ENCODE results near the gene YIPF3. TPM values are rescaled to one million over a fixed set of nuclear protein-coding genes. Genes with fewer than 3 reads are reported as not detected.
A peak's percentile ranks its signal among the peaks of the same experiment; 100 is the strongest.
"Not testable (repeated sequence)": the region's sequence is repeated elsewhere in the genome, so short reads cannot be mapped to it uniquely, and the experiment has no call there.

The YIPF3 gene
- total RNA-seq (ENCODE audit: low replicate concordance) = 122 and 135 TPM in 2 replicates
- long read RNA-seq, transcript YIPF3-202 (9 exons, 1,576 nt) = major isoform, 276 of 314 reads
- long read RNA-seq, partial matches to known transcripts = 10 of 314 reads
- long read RNA-seq, other reads (novel, unspliced or antisense) = 26 of 314 reads

GRCh38 chr6:43516697-43517504 lies at the start of gene YIPF3, which contains the start of gene POLR1C:
Gene YIPF3 (minus strand): TSS chr6:43516926. CDS start chr6:43516807, 119 bp downstream.
Gene POLR1C (plus strand): TSS chr6:43517089. CDS start chr6:43517110, 21 bp downstream.
- Mint-ChIP-seq H3K36me3 (peaks cover 28% of the 10 kb centered on the region), H3K27ac (no peak within 1 kb of the TSS), H3K4me3 (no peak within 1 kb of the TSS), H3K27me3 (no peaks in the 10 kb centered on the region), H3K4me1 (ENCODE audit: unreplicated experiment) (peaks cover 7% of the 10 kb centered on the region), H3K9me3 (no peaks in the 10 kb centered on the region)
- DNase-seq (ENCODE audit: extremely low spot score, unreplicated experiment) = peak; percentile 96
- TF ChIP-seq, protein P1, sequence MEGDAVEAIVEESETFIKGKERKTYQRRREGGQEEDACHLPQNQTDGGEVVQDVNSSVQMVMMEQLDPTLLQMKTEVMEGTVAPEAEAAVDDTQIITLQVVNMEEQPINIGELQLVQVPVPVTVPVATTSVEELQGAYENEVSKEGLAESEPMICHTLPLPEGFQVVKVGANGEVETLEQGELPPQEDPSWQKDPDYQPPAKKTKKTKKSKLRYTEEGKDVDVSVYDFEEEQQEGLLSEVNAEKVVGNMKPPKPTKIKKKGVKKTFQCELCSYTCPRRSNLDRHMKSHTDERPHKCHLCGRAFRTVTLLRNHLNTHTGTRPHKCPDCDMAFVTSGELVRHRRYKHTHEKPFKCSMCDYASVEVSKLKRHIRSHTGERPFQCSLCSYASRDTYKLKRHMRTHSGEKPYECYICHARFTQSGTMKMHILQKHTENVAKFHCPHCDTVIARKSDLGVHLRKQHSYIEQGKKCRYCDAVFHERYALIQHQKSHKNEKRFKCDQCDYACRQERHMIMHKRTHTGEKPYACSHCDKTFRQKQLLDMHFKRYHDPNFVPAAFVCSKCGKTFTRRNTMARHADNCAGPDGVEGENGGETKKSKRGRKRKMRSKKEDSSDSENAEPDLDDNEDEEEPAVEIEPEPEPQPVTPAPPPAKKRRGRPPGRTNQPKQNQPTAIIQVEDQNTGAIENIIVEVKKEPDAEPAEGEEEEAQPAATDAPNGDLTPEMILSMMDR (conservative IDR thresholded peaks at IDR 0.05) = no peak

DNA sequence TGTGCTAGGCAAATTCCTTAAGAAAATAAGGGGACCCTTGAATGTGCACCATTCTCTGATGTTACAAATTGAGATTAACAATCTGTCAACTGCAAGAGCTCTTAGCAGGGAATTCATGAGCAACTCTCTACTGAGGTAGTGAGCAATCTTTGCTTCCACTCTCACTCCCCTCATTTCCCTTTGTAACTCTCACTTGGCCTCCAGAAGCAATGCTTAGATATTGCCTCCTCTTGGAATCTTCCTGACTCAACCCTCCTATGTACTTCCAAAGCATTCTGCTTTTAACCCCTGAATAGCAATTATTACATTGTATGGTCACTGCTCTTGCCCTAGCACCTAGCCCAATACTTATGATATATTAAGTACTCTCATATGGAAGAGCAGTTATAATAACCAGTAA lies 42.6 kb upstream of the YIPF3 start:
- DNase-seq (ENCODE audit: extremely low spot score, unreplicated experiment) = no peak
- Mint-ChIP-seq H3K4me3 (no peak overlapping the region), H3K27me3 (no peaks in the 10 kb centered on the region), H3K9me3 (no peaks in the 10 kb centered on the region), H3K27ac (no peak overlapping the region), H3K36me3 (peaks cover 19% of the 10 kb centered on the region), H3K4me1 (ENCODE audit: unreplicated experiment) (no peaks in the 10 kb centered on the region)
- TF ChIP-seq, protein P1 (conservative IDR thresholded peaks at IDR 0.05) = no peak

GRCh38 chr6:43557620-43558019 lies 40.9 kb upstream of the YIPF3 start:
- H3K27me3 Mint-ChIP-seq; DNase-seq (ENCODE audit: extremely low spot score, unreplicated experiment); H3K4me1 Mint-ChIP-seq (ENCODE audit: unreplicated experiment); H3K27ac Mint-ChIP-seq; H3K9me3 Mint-ChIP-seq; H3K4me3 Mint-ChIP-seq: not testable (repeated sequence)
- H3K36me3 Mint-ChIP-seq = peaks cover 24% of the 10 kb centered on the region

DNA sequence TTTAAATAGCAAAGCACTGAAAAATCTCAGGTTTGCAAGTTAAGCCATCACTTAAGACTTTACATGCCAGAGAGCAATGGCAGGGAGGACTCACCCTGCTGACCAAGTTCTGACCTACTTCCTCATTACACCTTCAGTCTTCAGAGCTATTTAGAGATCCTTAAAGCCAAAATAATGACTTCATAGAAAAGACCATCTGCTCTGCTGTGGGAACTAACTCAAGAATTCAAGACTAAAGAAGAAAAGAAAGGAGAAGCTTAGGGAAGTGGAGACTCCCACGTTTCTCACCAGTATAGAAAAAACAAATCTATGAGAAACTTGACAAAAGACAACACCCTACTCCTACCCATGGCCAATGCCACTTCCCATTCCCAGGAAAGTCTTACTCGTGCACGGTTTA lies 30.5 kb upstream of the YIPF3 start:
- H3K36me3 Mint-ChIP-seq = peaks cover 36% of the 10 kb centered on the region
- H3K9me3 Mint-ChIP-seq = no peaks in the 10 kb centered on the region
- TF ChIP-seq, protein P1 (conservative IDR thresholded peaks at IDR 0.05) = no peak

GRCh38 chr6:43544461-43544860 lies 27.7 kb upstream of the YIPF3 start:
- H3K4me3 Mint-ChIP-seq = no peak overlapping the region
- TF ChIP-seq, protein P1 (conservative IDR thresholded peaks at IDR 0.05) = no peak
- H3K4me1 Mint-ChIP-seq (ENCODE audit: unreplicated experiment) = no peaks in the 10 kb centered on the region
- H3K27me3 Mint-ChIP-seq = no peaks in the 10 kb centered on the region
- H3K9me3 Mint-ChIP-seq = no peaks in the 10 kb centered on the region
- H3K27ac Mint-ChIP-seq = no peak overlapping the region
- DNase-seq (ENCODE audit: extremely low spot score, unreplicated experiment) = no peak
- H3K36me3 Mint-ChIP-seq = peaks cover 34% of the 10 kb centered on the region

More for the DNA sequence above, 30.5 kb upstream of the YIPF3 start:
- Mint-ChIP-seq H3K4me3 (no peak overlapping the region), H3K4me1 (ENCODE audit: unreplicated experiment) (no peaks in the 10 kb centered on the region), H3K27me3 (no peaks in the 10 kb centered on the region), H3K27ac (no peak overlapping the region)
- no peak for DNase-seq (ENCODE audit: extremely low spot score, unreplicated experiment)

All from type B pancreatic cell (in vitro differentiated cells).